DMS53 (cell line): Measurements from ENCODE around the gene GABPB2.
A peak's percentile ranks its signal among the peaks of the same experiment; 100 is the strongest.
"Not testable (repeated sequence)": the region's sequence is repeated elsewhere in the genome, so short reads cannot be mapped to it uniquely, and the experiment has no call there.

ENCODE experiments used
- DNase-seq: peaks from one replicate; lab custom pipeline; 2025; lab: John Stamatoyannopoulos, UW

Gene GABPB2

GRCh38 chr1:151060007-151060656 is 10.4 kb upstream of the GABPB2 start, which contains the start of gene MLLT11:
TSS of gene MLLT11 (plus strand) at chr1:151060397. CDS start at chr1:151067225, 6,828 bp downstream.
- peak; percentile 81 for DNase-seq

- peak; percentile 68 for DNase-seq
These were observed 9.7 kb upstream of the GABPB2 start for GRCh38 chr1:151060657-151061421.

- no peak for DNase-seq
These were observed 8.9 kb upstream of the GABPB2 start for GRCh38 chr1:151061704-151062103.

- peak; percentile 19 for DNase-seq
These were observed 7.7 kb upstream of the GABPB2 start for GRCh38 chr1:151062741-151063371.

GRCh38 chr1:151065089-151065645 is 5.4 kb upstream of the GABPB2 start:
- DNase-seq, result no peak

- DNase-seq, result no peak
These were observed 3.4 kb upstream of the GABPB2 start for GRCh38 chr1:151067185-151067584.

GRCh38 chr1:151069103-151069486 is 1.5 kb upstream of the GABPB2 start:
- no peak for DNase-seq

- no peak for DNase-seq
These were observed 1.7 kb downstream of the GABPB2 start for GRCh38 chr1:151072224-151072623.

GRCh38 chr1:151085953-151086559 is 15.5 kb downstream of the GABPB2 start:
- DNase-seq, result peak; percentile 6

GRCh38 chr1:151097426-151097825 is 26.9 kb downstream of the GABPB2 start:
- not testable (repeated sequence) for DNase-seq

GRCh38 chr1:151098126-151098525 is 27.6 kb downstream of the GABPB2 start:
- no peak for DNase-seq

- no peak for DNase-seq
These were observed 34.1 kb downstream of the GABPB2 start for GRCh38 chr1:151104630-151105029.

- DNase-seq, result no peak
These were observed 36.3 kb downstream of the GABPB2 start for GRCh38 chr1:151106894-151107293.

- DNase-seq, result peak; percentile 24
These were observed 37.8 kb downstream of the GABPB2 start for GRCh38 chr1:151108331-151108730.

- no peak for DNase-seq
These were observed 43.3 kb downstream of the GABPB2 start for GRCh38 chr1:151113877-151114276.

GRCh38 chr1:151124763-151125403 is 54.3 kb downstream of the GABPB2 start:
- no peak for DNase-seq

- DNase-seq, result no peak
These were observed 58.2 kb downstream of the GABPB2 start for GRCh38 chr1:151128800-151129199.

- DNase-seq, result peak; percentile 97
These were observed 60.5 kb downstream of the GABPB2 start for GRCh38 chr1:151130987-151131586.

- DNase-seq, result peak; percentile 82
These were observed 61.3 kb downstream of the GABPB2 start for GRCh38 chr1:151131701-151132334.

- peak; percentile 68 for DNase-seq
These were observed 61.9 kb downstream of the GABPB2 start for GRCh38 chr1:151132335-151133017.
